HS-27A (cell line): ENCODE data around the gene VPS4A.
"Not testable (repeated sequence)": the region's sequence is repeated elsewhere in the genome, so short reads cannot be mapped to it uniquely, and the experiment has no call there.

ENCODE experiments used
- DNase-seq: peaks from one replicate; pipeline ENCODE4 v3.0.0-alpha.2; 2012; ENCODE audit warnings: low read depth, missing footprints

Gene VPS4A

DNA sequence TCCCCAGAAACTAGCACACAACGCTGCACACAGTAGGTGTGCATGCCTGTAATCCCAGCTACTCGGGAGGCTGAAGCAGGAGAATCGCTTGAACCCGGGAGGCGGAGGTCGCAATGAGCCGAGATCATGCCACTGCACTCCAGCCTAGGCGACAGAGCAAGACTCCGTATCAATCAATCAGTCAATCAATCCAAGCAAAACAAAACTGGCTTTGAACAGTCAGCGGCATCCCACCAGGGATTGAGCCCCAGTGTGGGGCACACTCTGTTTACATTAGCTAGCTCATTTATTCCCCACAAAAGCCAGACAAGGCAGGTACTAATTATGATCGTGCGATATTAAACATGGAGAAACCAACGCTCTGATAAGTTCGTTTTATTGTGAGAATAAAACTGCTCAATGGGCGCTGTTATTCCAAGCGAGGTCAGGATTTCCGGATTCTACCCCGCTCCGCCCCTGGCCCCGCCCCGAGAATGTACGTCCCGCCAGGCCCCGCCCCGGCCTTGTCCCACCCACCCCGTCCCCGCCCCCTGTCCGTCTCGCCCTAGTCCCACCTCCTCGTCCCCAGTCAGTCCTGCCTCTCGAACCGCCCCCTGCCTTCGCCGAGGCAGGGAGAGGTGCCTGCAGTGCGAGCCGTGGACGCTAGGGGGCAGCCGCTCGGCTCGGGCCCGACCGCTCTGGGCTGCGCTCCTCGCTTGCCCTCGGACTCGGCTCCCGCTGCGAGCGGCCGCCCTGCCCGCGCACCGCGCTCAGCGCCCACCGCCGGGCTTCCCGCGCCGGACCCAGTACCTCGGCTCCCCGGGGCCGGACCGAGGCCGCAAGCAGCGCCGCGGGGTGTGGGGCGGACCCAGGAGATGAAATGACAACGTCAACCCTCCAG lies at the start of gene VPS4A:
Gene VPS4A (plus strand): TSS at position 698 of the 880 bp plus-strand sequence. CDS start 162 bp downstream, at position 860.
- peak; percentile 90 for DNase-seq

DNA sequence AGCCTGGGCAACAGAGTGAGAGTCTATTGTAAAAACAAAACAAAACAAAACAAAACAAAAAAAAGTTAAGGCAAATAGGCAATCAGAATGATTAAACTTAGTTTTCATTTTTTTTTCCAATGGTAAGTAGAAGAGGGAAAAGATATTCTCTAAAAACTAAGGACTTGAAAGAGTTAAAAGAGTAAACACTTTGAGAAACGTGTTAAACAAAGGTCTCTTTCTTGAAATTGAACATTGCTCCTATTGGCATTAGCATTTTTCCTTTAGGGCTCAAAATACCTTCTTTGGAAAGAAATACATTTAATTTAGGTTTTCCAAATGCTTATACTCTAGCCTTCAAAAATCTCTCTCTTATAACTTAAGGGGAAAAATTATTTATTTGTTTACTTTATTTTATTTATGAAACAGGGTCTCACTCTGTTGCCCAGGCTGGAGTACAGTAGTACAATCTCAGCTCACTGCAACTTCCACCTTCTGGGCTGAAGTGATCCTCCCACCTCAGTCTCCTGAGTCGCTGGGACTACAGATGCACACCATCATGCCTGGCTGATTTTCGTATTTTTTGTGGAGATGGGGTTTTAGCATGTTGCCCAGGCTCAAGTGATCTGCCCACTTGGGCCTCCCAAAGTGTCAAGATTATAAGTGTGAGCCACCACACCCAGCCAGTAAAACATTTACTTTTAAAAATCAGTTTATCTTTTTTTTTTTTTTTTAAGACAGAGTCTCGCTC lies 44.7 kb upstream of the VPS4A start:
- DNase-seq = no peak

DNA sequence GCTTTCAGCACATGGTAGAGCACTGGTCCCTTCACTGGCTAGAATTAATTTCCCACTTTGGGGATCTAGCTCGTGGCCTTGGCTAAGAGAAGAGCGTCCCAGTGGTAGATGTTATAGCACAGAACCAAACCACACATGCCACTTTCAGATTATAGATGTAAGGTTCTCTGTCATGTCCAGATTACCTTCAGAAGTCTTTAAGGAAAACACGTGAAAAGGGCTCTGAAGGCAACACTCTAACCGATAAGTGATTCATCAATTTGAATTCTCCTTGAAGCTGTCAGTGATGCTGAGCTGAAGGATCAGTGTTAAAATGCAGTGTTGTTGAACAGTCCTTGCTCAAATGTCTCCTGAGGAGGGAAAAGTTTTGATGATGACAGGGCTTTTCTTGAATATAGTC lies 43.5 kb upstream of the VPS4A start:
- no peak for DNase-seq

DNA sequence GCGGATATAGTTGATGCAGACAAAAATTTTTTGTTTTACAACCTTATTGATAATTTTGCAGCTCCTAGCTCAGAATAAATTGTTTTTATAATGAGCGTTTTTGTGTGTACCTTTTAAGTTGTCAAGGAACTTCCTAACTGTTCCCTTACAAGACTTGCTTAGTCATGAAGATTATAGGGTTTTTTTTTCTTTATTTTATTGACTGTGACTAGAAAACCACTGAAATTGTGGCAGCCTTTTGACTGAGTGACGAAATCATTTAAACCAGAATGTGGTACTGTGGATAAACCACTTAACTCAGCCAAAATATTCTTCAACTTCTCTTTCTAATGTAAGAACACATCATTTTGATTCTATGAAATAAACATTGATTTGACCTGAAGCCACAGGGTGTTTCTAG lies 40.8 kb upstream of the VPS4A start:
- no peak for DNase-seq

DNA sequence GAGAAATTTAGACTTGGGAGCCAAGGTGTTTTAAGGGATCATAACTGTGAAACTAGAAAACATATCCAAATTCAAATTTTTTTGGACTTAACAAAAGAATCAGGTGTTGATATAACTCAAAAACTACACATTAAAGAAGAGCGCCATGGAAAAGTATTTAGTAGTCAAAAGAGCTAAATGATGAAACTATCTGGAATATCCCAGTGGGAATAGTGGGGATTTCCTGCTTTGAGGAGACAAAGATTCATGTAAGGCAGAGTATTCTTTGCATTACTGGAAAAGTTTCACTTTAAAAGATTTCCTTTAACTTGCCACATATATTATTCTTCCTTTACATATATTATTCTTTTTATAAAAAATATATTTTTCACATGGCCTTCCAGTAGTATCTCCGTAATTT lies 40.3 kb upstream of the VPS4A start:
- no peak for DNase-seq

DNA sequence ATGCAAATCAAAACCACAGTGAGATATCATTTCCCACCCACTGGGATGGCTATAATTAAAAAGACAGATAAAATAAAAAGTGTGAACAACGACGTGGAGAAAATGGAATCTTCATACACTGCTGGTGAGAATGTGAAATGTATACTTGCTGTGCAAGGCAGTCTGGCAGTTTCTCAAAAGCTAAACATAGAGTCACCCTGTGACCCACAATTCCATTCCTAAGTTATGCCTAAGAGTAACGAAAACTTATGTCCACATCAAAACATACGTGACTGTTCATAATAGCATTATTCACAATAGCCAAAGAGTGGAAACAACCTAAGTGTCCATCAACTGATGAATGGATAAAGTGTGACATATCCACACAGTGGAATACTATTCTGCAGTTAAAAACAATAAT lies 38.1 kb upstream of the VPS4A start:
- peak; percentile 33 for DNase-seq

DNA sequence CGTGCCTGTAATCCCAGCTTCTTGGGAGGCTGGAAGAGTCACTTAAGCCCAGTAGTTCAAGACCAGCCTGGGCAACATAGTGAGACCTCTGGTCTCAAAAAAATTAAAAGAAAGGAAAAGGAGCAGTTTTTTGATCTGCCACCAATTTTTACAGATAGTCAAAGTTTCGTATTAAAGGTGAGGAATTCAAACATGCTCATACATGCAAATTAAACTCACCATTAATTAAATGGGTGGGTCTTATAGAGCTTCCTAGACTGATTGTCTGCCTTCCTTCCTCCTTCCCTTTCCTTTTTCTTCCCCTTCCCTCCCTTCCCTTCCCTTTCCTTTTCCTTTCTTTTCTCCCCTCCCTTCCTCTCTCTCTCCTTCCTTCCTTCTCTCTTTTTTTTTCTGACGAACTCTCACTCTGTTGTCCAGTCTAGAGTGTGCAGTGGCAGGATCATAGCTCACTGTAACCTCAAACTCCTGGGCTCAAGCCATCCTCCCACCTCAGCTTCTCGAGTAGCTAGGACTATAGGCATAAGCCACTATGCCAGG lies 36.4 kb upstream of the VPS4A start:
- no peak for DNase-seq

DNA sequence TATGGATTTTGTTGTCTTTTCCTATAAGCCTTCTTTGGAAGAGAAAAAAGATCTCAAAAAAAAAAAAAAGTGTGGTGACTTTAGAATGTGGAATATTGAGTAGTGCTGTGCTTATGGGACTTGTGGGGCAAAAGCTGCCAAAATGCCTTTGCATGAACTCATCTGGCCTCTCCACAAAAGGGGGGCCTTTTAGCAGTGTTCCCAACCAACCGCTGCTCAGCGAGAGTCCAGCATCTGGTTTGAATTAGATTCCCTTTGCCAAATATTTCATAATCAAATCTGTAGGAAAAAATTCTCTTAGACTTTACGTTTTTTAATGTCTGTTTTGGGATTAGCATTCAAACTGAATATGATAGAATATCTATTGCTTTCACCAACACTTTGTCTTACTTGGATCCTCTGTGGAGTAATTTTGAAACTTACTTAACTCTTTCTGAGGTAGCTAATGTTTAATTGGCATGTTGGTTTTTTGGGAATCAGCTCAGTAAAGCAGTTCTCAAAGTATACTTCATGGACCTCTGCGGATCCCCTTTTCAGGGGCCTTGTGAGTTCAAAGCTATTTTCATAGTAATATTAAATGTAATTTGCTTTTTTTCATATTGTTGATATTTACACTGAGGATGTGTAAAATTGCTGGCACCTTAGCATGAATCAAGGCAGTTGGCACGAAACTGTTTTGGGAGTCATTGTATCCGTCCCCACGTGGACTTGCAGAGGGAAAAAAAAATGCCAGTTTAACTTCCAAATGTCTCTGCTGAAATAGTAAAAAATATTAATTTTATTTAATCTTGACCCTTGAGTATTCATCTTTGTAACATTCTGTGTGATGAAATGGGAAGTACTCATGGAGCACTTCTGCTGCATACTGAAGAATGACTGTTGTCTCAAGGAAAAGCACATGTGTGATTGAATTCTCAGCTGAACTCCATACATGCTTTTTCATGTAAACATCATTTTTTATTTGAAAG lies 34.7 kb upstream of the VPS4A start:
- DNase-seq = peak; percentile 84

DNA sequence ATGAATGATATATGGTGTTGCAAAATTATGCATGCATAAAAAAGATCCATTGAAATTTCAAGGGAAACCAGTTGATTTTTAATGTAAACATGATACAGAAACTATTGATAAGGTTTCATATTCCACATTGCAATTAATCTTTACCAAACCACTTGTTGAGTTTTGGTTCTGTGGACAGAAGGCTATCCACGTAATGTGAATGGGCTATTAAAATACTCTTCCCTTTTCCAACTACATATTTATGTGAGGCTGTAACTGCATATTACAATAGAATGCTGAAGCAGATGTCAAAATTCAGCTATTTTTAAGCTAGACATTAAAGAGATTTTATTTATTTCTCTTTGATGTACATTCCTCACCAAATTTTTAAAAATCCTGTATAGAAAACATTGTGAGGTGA lies 33.7 kb upstream of the VPS4A start:
- no peak for DNase-seq

DNA sequence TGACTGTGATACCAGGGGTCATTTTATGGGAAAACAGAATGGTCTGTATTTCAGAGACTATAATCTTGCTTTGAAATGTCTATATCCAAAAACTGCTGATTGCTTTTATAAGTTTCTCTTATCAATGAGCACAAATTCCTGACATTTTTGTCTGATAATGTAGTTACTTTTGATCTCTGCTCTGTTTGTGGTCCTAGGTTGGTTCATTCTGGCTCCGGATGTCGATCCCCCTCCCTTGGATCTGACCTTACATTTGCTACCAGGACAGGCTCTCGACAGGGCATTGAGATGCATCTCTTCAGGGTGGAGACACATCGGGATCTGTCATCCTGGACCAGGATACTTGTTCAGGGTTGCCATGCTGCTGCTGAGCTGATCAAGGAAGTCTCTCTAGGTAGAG lies 27.3 kb upstream of the VPS4A start:
- DNase-seq = no peak

DNA sequence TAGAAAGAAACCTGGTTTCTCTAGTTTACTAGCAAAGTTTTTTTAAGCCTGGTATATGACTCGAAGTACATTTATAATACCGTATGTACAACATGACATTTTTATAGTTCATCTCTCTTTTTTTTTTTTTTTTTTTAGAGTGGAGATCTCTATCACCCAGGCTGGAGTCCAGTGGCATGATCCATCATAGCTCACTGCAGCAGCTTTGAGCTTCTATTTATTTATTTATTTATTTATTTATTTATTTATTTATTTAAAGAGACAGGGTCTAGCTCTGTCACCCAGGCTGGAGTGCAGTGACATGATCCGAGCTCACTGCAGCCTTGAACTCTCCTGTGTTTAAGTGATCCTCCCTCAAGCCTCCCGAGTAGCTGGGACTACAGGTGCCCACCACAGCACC lies 25.9 kb upstream of the VPS4A start:
- DNase-seq = no peak

DNA sequence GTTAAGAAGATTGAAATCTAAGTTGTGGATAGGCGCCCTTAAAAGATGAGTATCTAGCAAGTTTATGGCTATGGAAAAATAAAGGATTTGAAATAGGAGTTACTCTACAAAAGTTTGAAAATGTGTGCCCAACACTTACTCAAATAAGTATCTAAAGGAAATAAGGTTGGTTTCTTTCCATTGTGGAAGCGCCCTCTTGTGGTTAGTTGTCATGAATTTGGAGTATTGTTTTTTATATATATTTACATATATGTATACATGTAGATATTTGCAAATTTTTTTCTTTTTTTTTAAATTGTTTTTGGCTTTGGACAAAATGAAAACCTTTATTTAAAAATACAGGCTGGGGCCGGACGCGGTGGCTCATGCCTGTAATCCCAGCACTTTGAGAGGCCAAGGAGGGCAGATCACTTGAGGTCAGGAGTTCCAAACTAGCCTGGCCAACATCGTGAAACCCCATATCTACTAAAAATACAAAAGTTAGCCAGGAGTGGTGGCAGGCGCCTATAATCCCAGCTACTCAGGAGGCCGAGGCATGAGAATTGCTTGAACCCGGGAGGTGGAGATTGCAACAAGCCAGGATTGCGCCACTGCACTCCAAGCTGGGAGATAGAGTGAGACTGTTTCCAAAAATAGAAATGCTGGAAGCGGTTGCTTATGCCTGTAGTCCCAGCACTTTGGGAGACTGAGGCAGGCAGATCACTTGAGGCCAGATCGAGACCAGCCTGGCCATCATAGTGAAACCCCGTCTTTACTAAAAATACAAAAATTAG lies 24.0 kb upstream of the VPS4A start:
- DNase-seq = peak; percentile 48

DNA sequence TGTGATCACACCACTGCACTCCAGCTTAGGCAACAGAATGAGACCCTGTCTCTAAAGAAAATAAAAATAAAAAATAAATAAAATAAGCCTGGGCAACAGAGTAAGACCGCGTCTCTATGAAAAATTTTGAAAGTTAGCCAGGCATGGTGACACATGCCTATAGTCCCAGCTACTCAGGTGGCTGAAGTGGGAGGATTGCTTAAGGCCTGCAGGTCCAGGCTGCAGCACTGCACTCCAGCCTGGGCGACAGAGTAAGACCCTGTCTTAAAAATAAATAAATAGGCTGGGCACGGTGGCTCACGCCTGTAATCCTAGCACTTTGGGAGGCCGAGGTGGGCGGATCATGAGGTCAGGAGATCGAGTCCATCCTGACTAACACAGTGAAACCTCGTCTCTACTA lies 19.5 kb upstream of the VPS4A start:
- DNase-seq = not testable (repeated sequence)

DNA sequence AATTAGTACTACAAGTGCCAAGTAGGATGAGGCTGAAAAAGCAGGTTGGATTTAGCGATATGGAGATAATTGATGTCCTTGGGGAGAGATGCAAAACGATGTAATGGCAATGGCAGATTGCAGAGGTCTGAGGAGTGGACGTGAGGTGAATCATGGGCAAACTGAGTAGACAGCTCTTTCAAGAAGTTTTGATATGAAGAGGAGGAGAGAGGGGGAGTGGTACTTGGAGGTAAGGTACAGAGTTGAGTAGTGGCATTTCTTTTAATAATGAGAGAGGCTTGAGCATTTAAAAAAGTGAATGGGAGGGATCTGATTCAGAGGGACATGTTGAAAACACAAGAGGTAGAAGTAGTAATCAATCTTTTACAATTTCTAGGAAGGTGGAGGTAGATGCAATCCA lies 17.7 kb upstream of the VPS4A start:
- DNase-seq = no peak

DNA sequence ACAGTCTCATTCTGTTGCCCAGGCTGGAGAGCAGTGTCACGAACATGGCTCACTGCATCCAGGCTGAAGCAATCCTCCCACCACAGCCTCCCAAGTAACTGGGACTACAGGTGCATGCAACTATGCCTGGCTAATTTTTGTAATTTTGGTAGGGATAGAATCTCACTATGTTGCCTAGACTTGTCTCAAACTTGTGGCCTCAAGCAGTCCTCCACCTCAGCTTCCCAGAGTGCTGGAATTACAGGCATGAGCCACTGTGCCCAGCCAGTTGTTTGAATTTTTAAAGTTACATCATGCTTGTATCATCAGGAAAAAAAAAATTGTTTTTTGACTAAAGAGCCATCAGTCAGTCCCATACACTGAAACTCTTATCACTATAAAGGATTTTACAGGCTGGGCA lies 17.1 kb upstream of the VPS4A start:
- DNase-seq = no peak

DNA sequence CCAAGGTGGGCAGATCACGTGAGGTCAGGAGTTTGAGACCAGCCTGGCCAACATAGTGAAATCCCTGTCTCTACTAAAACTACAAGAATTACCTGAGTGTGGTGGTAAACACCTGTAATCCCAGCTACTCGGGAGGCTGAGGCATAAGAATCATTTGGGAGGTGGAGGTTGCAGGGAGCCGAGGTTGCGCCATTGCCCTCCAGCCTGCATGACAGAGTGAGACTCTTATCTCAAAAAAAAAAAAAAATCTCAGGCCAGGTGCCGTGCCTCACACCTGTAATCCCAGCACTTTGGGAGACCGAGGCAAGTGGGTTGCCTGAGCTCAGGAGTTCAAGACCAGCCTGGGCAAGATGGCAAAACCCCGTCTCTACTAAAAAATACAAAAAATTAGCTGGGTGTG lies 14.4 kb upstream of the VPS4A start:
- not testable (repeated sequence) for DNase-seq

DNA sequence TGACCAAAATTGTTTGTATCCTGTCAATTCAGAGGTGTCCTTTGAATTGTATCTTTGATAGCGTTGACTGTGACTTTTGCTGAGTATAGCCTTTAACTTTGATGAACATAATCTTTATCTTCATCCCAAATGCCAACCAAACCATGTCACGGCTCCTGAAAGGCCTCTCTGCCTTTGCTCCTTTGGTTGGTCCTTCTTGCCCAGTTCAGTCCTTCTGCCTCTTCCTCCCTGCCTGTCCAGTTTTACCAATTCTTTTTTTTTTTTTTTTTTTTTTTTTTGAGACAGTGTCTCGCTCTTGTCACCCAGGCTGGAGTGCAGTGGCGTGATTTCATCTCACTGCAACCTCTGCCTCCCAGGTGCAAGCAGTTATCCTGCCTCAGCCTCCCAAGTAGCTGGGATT lies 12.9 kb upstream of the VPS4A start:
- no peak for DNase-seq

DNA sequence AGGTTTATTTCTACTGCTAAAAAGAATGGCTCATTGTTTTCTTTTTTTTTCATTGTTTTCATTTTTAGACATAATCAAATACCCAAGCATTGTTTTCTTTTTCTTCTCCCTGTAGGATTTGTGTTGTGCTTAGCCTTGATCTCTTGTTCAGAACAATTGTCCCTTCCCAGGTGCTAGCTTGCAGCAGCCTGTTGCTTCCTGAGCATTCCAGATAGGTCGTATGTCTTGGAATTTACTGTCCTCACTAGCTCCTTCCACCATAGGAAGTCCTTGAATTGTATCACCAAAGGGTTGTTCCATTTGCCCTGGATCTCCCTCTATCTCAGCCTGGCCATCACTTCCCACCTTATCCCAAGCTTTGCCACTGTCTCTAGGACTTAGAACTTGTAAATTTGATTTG lies 10.0 kb upstream of the VPS4A start:
- DNase-seq = no peak

DNA sequence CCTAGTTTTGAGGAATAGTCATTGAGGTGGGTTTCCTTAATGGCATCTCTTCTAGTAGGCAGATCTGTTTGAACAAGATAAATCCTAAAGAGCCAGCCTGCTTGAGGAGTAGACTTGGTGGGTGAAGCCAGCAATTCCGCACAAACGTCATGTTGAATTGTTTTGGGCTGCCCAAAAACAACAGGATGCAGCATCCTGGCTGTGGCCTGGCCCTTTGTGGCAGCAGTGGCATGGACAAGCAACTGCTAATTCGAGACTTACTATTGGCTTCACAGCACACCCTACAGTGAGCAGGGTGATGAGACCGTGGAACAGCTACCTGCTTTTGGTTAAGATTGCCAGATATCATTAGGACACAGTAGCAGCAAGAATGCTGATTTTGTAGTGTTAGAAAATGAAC lies 9.3 kb upstream of the VPS4A start:
- DNase-seq = no peak

DNA sequence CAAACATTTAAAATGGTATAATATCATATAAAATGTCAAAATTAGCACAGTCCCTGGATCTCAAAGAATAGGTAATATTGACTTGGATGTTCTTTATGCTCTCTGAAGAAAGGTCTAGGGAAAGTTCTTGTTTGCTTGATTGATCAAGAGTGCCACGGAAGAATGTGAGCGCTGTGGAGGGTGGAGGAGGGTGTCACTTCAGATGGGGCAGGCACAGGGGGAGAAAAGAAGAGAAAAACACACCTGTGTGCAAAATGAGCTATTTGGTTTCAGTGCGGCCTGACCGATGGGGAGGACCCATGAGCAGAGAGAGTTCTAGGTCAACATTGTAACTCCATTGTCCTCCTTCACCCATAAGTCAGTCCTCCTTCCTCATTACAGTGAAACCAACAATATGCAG lies 8.8 kb upstream of the VPS4A start:
- no peak for DNase-seq

DNA sequence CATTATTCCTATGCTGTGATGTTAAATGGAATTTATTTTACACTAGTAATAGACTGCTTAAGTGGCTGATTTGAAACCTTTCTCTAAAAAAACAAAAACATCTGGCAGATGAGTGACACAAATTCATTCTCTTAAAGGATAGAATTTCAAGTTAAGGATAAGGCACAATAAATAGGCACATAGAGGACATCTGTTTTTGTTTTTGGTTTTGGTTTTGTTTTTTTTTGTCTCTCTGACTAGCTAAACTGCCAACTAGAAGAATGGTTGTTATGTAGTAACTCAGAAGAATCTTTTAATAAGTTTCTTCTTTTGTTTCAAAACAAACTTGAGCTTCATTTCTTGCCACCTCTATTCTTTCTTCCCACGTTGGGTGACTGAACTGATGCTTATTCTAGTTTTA lies 5.1 kb upstream of the VPS4A start:
- no peak for DNase-seq
